HCT116 (cell line): Measurements from ENCODE around the gene SORCS2. TPM values are rescaled to one million over a fixed set of nuclear protein-coding genes. Genes with fewer than 3 reads are reported as not detected.

Experiments
- ATAC-seq: fragments of 200-7000 bp; cut with Tn5 transposase; 2 replicates; pipeline ENCODE4 v1.9.1; 2020; ENCODE audit warnings: mild to moderate bottlenecking, moderate library complexity
- BruUV-seq: library from RNA; stranded (reverse); fragments of 400-500 nt; replicated peaks from 2 replicates; lab custom pipeline; 2021; lab: Mats Ljungman, UMichigan
- CTCF ChIA-PET: fragments of 300-600 bp; sonication (Branson Sonifier 250); formaldehyde crosslinking; loops from one replicate; lab custom pipeline; 2021; ENCODE audit warnings: antibody characterized with exemption; lab: Charles Lee
- POLR2A ChIA-PET: fragments of 300-600, 350-600 bp; sonication (Branson Sonifier 250); formaldehyde crosslinking; loops from one replicate; lab custom pipeline; 2021; ENCODE audit warnings: antibody characterized with exemption; lab: Charles Lee
- RAD21 ChIA-PET, 2 experiments: fragments of 300-600 bp; sonication (Branson Sonifier 250); formaldehyde crosslinking; loops; one replicate each; lab custom pipeline; 2023; ENCODE audit warnings: low total read pairs in 2 of 2; ENCODE audit not compliant: uncharacterized antibody in 2 of 2, unreplicated experiment in 2 of 2, low non-redundant PET in 1 of 2; lab: Charles Lee
- DNase-seq: peaks from one replicate; pipeline ENCODE4 v3.0.0-alpha.2; 2010; ENCODE audit warnings: low read depth, low spot score
- H2AFZ ChIP-seq: fragments of 200-600 bp; shearing (Covaris generic), sonication (generic); 2 replicates; pipeline ENCODE4 v1.6.1; 2017; ENCODE audit warnings: low read depth, mixed run types, mixed read lengths, antibody characterized with exemption, low read length; ENCODE audit not compliant: poor library complexity, severe bottlenecking
- H3K27ac ChIP-seq: 2 replicates; pipeline ENCODE4 v1.5.1; 2012; ENCODE audit warnings: low read depth, low read length
- H3K27me3 ChIP-seq: fragments of 200-600 bp; sonication (generic); 2 replicates; pipeline ENCODE4 v1.6.1; 2016; ENCODE audit warnings: mixed run types, low read length, mixed read lengths; ENCODE audit not compliant: insufficient read depth
- H3K36me3 ChIP-seq, 2 experiments: fragments of 200-500 bp in 1 of 2; fragments of 200-600 bp in 1 of 2; sonication (Bioruptor generic) in 1 of 2; sonication (generic) in 1 of 2; 2 replicates each; pipeline versions ENCODE4 v1.5.1 to v1.6.1; 2014 to 2016; ENCODE audit warnings: low read length in 2 of 2, inconsistent platforms in 1 of 2, mixed read lengths in 1 of 2, mixed run types in 1 of 2; ENCODE audit not compliant: insufficient read depth in 2 of 2, control insufficient read depth in 1 of 2
- H3K4me1 ChIP-seq, 2 experiments: fragments of 200-600 bp in 1 of 2; sonication (generic) in 1 of 2; 2 replicates each; pipeline versions ENCODE4 v1.5.1 to v1.6.1; 2012 to 2017; ENCODE audit warnings: low read length in 2 of 2, inconsistent platforms in 1 of 2, mild to moderate bottlenecking in 1 of 2, mixed read lengths in 1 of 2, mixed run types in 1 of 2, moderate library complexity in 1 of 2; ENCODE audit not compliant: insufficient read depth in 2 of 2, control insufficient read depth in 1 of 2
- H3K4me2 ChIP-seq: fragments of 200-600 bp; sonication (generic); 2 replicates; pipeline ENCODE4 v1.6.1; 2017; ENCODE audit warnings: mixed run types, low read length, mixed read lengths
- H3K4me3 ChIP-seq, 2 experiments: fragments of 200-600 bp in 1 of 2; sonication (generic) in 1 of 2; replicated peaks in 1 of 2; 2 replicates each; pipeline ENCODE4 v1.5.1; 2011 to 2016; ENCODE audit warnings: low read length in 2 of 2, control low read depth in 1 of 2, low read depth in 1 of 2, mild to moderate bottlenecking in 1 of 2, mixed read lengths in 1 of 2, mixed run types in 1 of 2
- H3K79me2 ChIP-seq: fragments of 200-600 bp; sonication (generic); 2 replicates; pipeline ENCODE4 v1.6.1; 2017; ENCODE audit warnings: mild to moderate bottlenecking, mixed run types, low read length, moderate library complexity, mixed read lengths; ENCODE audit not compliant: insufficient read depth
- H3K9ac ChIP-seq: fragments of 200-600 bp; sonication (generic); 2 replicates; pipeline ENCODE4 v1.6.1; 2016; ENCODE audit warnings: low read length, mixed read lengths
- H3K9me2 ChIP-seq: fragments of 200-600 bp; sonication (generic), shearing (Covaris generic); 2 replicates; pipeline ENCODE4 v1.6.1; 2017; ENCODE audit warnings: mixed run types, mild to moderate bottlenecking, moderate library complexity; ENCODE audit not compliant: insufficient read depth
- H3K9me3 ChIP-seq, 2 experiments: fragments of 200-500 bp in 1 of 2; fragments of 200-600 bp in 1 of 2; sonication (Bioruptor generic) in 1 of 2; sonication (generic) in 1 of 2; 2 replicates each; pipeline ENCODE4 v1.6.1; 2014 to 2017; ENCODE audit warnings: low read length in 2 of 2, mixed read lengths in 2 of 2, inconsistent platforms in 1 of 2, low read depth in 1 of 2, mild to moderate bottlenecking in 1 of 2, mixed run types in 1 of 2, moderate library complexity in 1 of 2; ENCODE audit not compliant: control insufficient read depth in 1 of 2, insufficient read depth in 1 of 2
- H4K20me1 ChIP-seq: fragments of 200-600 bp; sonication (generic), shearing (Covaris generic); 2 replicates; pipeline ENCODE4 v1.6.1; 2017; ENCODE audit warnings: mixed run types, mild to moderate bottlenecking, moderate library complexity; ENCODE audit not compliant: insufficient read depth
- EGR1 ChIP-seq: IDR thresholded peaks from 2 replicates; pipeline ENCODE4 v1.6.1; 2012; ENCODE audit warnings: low read depth
- ELF1 ChIP-seq: IDR thresholded peaks from 2 replicates; pipeline ENCODE4 v1.6.1; 2012; ENCODE audit warnings: low read depth, borderline replicate concordance
- EZH2phosphoT487 ChIP-seq: fragments of 200-600 bp; IDR thresholded peaks from 2 replicates; pipeline ENCODE4 v1.6.1; 2018; ENCODE audit warnings: antibody characterized with exemption, borderline replicate concordance
- FOSL1 ChIP-seq: IDR thresholded peaks from 2 replicates; pipeline ENCODE4 v1.6.1; 2012; ENCODE audit warnings: low read depth
- JUND ChIP-seq: IDR thresholded peaks from 2 replicates; pipeline ENCODE4 v1.6.1; 2012
- POLR2AphosphoS5 ChIP-seq: IDR thresholded peaks from 2 replicates; pipeline ENCODE4 v1.6.1; 2011; ENCODE audit warnings: mild to moderate bottlenecking, low read depth, low read length, moderate library complexity
- REST ChIP-seq: IDR thresholded peaks from 2 replicates; pipeline ENCODE4 v1.6.1; 2012; ENCODE audit warnings: low read depth
- SIN3A ChIP-seq: IDR thresholded peaks from 2 replicates; pipeline ENCODE4 v1.6.1; 2012; ENCODE audit warnings: low read depth
- SP1 ChIP-seq: IDR thresholded peaks from 2 replicates; pipeline ENCODE4 v1.6.1; 2012; ENCODE audit warnings: low read depth
- SRF ChIP-seq: IDR thresholded peaks from 2 replicates; pipeline ENCODE4 v1.6.1; 2012; ENCODE audit warnings: low read depth
- ZFX ChIP-seq: fragments of 450-650 bp; IDR thresholded peaks from 2 replicates; pipeline ENCODE4 v1.6.1; 2017
- ZNF274 ChIP-seq: fragments of 200-500 bp; sonication (Bioruptor generic); IDR thresholded peaks from 2 replicates; pipeline ENCODE4 v1.6.1; 2014; ENCODE audit warnings: mild to moderate bottlenecking, low read depth, low read length, inconsistent platforms
- intact Hi-C: fragments of 100-400 bp; cut with micrococcal nuclease; formaldehyde crosslinking; loops from 2 replicates; pipeline ENCODE4 v1.10.0; 2022
- total RNA-seq: library from RNA; stranded (reverse); gene quantifications from one replicate; pipeline ENCODE4 v1.2.1, GENCODE V29; 2021; ENCODE audit not compliant: unreplicated experiment

The SORCS2 gene
- total RNA-seq, 1 experiment from 2014 or later: 0.37 TPM

- TF ChIP-seq ZNF274: no peak
- no peak for TF ChIP-seq ZFX
- TF ChIP-seq JUND: no peak
- TF ChIP-seq SRF: no peak
- TF ChIP-seq SP1: no peak
- TF ChIP-seq EZH2phosphoT487: no peak
- TF ChIP-seq, all 23 proteins: peak for 0
Observed at GRCh38 chr4:7191546-7192251, 639 bp upstream of the SORCS2 start (continued).

GRCh38 chr4:7193030-7193958 lies 956 bp downstream of the SORCS2 start:
- RAD21 ChIA-PET: no interaction called here
- no peak overlapping the region for H2AFZ ChIP-seq
- H3K9me2 ChIP-seq: no peaks in the 10 kb centered on the region
- no peaks in the 10 kb centered on the region for H3K36me3 ChIP-seq
- no peaks in the 10 kb centered on the region for H3K9me3 ChIP-seq
- H3K27me3 ChIP-seq: peaks cover 19% of the 10 kb centered on the region; the same call in 1 of the 2 replicates
- H3K9ac ChIP-seq: no peak overlapping the region
- no peak for TF ChIP-seq REST
- TF ChIP-seq ELF1: no peak
- TF ChIP-seq EGR1: no peak
- no peak for TF ChIP-seq POLR2AphosphoS5
- TF ChIP-seq FOSL1: no peak
- TF ChIP-seq SRF: no peak
- no peak for TF ChIP-seq SIN3A
- TF ChIP-seq EZH2phosphoT487: no peak
- TF ChIP-seq SP1: no peak
- CTCF ChIA-PET: interaction anchor here (1.0 to 4.0 kb wide), 5 partner anchors 13 to 142 kb away, joined by 3 to 28 read pairs (median 17); no protein-coding TSS in a partner anchor
- no peaks in the 10 kb centered on the region for H4K20me1 ChIP-seq
- POLR2A ChIA-PET: no interaction called here
- H3K4me3 ChIP-seq: no peak overlapping the region
- H3K4me1 ChIP-seq: no peaks in the 10 kb centered on the region; a peak in 1 of 4 replicates
- H3K4me2 ChIP-seq: no peak overlapping the region
- intact Hi-C loops: loop anchor here (2.0 kb wide), 1 partner anchor 270 kb away; no protein-coding TSS in a partner anchor
- H3K27ac ChIP-seq: no peak overlapping the region
- no TSS peak for BruUV-seq
- H3K79me2 ChIP-seq: no peaks in the 10 kb centered on the region
- ATAC-seq (no peak), DNase-seq (no peak)
